OCI-LY3 (cell line): ENCODE results near the gene EIPR1.

Experiments used
- H2AFZ ChIP-seq: fragments of 200-600, 300-600 bp; shearing (Covaris generic); 2 replicates; pipeline ENCODE4 v1.6.0; 2014; ENCODE audit warnings: antibody characterized with exemption, low read depth, low read length
- H3K27ac ChIP-seq: fragments of 200-600, 300-600 bp; sonication (generic); 2 replicates; pipeline ENCODE4 v1.5.1; 2014; ENCODE audit warnings: mild to moderate bottlenecking, low read length, moderate library complexity, mixed read lengths
- H3K27me3 ChIP-seq: fragments of 200-600, 300-600 bp; sonication (generic); 2 replicates; pipeline ENCODE4 v1.6.1; 2014; ENCODE audit warnings: low read depth, low read length, mixed read lengths
- H3K36me3 ChIP-seq: fragments of 200-600, 300-600 bp; sonication (generic); replicated peaks from 2 replicates; pipeline ENCODE3; 2014; ENCODE audit warnings: low read depth, low read length, mixed read lengths
- H3K4me1 ChIP-seq: fragments of 300-600, 200-600 bp; sonication (generic); 2 replicates; pipeline ENCODE4 v1.6.1; 2014; ENCODE audit warnings: low read length, mixed read lengths
- H3K4me2 ChIP-seq: fragments of 200-600, 300-600 bp; sonication (generic); 2 replicates; pipeline ENCODE4 v1.6.1; 2014; ENCODE audit warnings: low read length, mixed read lengths
- H3K4me3 ChIP-seq: fragments of 300-600, 200-600 bp; sonication (generic); 2 replicates; pipeline ENCODE4 v1.5.1; 2014; ENCODE audit warnings: antibody characterized with exemption, mild to moderate bottlenecking, low read length, moderate library complexity
- H3K79me2 ChIP-seq: fragments of 300-600, 200-600 bp; shearing (Covaris generic); 2 replicates; pipeline ENCODE4 v1.6.1; 2014; ENCODE audit warnings: mild to moderate bottlenecking, low read length, mixed read lengths
- H3K9ac ChIP-seq: fragments of 300-600, 200-600 bp; shearing (Covaris generic); 2 replicates; pipeline ENCODE4 v1.6.0; 2014; ENCODE audit warnings: mild to moderate bottlenecking, low read length, moderate library complexity
- H3K9me3 ChIP-seq: fragments of 200-600, 300-600 bp; shearing (Covaris generic); 2 replicates; pipeline ENCODE4 v1.6.1; 2014; ENCODE audit warnings: low read length, mixed read lengths; ENCODE audit not compliant: insufficient read depth
- H4K20me1 ChIP-seq: fragments of 200-600, 300-600 bp; sonication (generic); 2 replicates; pipeline ENCODE4 v1.6.1; 2016; ENCODE audit warnings: low read length, mixed read lengths; ENCODE audit not compliant: insufficient read depth
- CTCF ChIP-seq: fragments of 200-600, 300-600 bp; sonication (generic); IDR thresholded peaks from 2 replicates; pipeline ENCODE4 v1.5.1; 2014; ENCODE audit warnings: antibody characterized with exemption, low read length, low read depth
- EZH2phosphoT487 ChIP-seq: fragments of 200-600 bp; shearing (Covaris generic); IDR thresholded peaks from 2 replicates; pipeline ENCODE4 v1.6.1; 2018; ENCODE audit warnings: antibody characterized with exemption, mixed run types, low read depth

Gene EIPR1

GRCh38 chr2:3317871-3318590 is 59.6 kb downstream of the EIPR1 start:
- Histone ChIP-seq H3K4me1 (no peaks in the 10 kb centered on the region), H3K9me3 (no peaks in the 10 kb centered on the region), H3K27me3 (no peaks in the 10 kb centered on the region), H3K4me3 (no peak overlapping the region), H2AFZ (no peak overlapping the region), H4K20me1 (0 out of 2 replicates have a peak, but pooled peaks cover 5% of the 10 kb centered on the region), H3K4me2 (no peak overlapping the region), H3K9ac (no peak overlapping the region), H3K36me3 (peaks cover 11% of the 10 kb centered on the region), H3K27ac (no peak overlapping the region), H3K79me2 (peaks cover 10% of the 10 kb centered on the region)
- TF ChIP-seq EZH2phosphoT487 = no peak
- no peak for TF ChIP-seq CTCF

- TF ChIP-seq EZH2phosphoT487 (no peak), CTCF (no peak)
- 0 out of 2 replicates have a peak, but pooled peaks cover 5% of the 10 kb centered on the region for H4K20me1 ChIP-seq
- no peaks in the 10 kb centered on the region for H3K9me3 ChIP-seq
- H3K27me3 ChIP-seq = no peaks in the 10 kb centered on the region
- H3K4me1 ChIP-seq = no peaks in the 10 kb centered on the region
- no peak overlapping the region for H3K4me3 ChIP-seq
- H3K27ac ChIP-seq = no peak overlapping the region
- no peak overlapping the region for H3K4me2 ChIP-seq
- no peak overlapping the region for H3K9ac ChIP-seq
- peaks cover 11% of the 10 kb centered on the region for H3K36me3 ChIP-seq
- no peak overlapping the region for H2AFZ ChIP-seq
- H3K79me2 ChIP-seq = peaks cover 10% of the 10 kb centered on the region
These were observed 60.3 kb downstream of the EIPR1 start for GRCh38 chr2:3317277-3317685.

GRCh38 chr2:3316456-3317276 is 61.0 kb downstream of the EIPR1 start:
- peaks cover 11% of the 10 kb centered on the region for H3K36me3 ChIP-seq
- no peaks in the 10 kb centered on the region for H3K9me3 ChIP-seq
- no peak overlapping the region for H2AFZ ChIP-seq
- H3K79me2 ChIP-seq = peaks cover 10% of the 10 kb centered on the region
- no peak overlapping the region for H3K27ac ChIP-seq
- H3K27me3 ChIP-seq = no peaks in the 10 kb centered on the region
- no peak for TF ChIP-seq CTCF
- no peak for TF ChIP-seq EZH2phosphoT487
- H3K4me2 ChIP-seq = no peak overlapping the region
- no peak overlapping the region for H3K9ac ChIP-seq
- H3K4me1 ChIP-seq = no peaks in the 10 kb centered on the region
- no peak overlapping the region for H3K4me3 ChIP-seq
- H4K20me1 ChIP-seq = 0 out of 2 replicates have a peak, but pooled peaks cover 5% of the 10 kb centered on the region

GRCh38 chr2:3314626-3315025 is 63.0 kb downstream of the EIPR1 start:
- peaks cover 11% of the 10 kb centered on the region for H3K36me3 ChIP-seq
- no peaks in the 10 kb centered on the region for H3K4me1 ChIP-seq
- no peak overlapping the region for H2AFZ ChIP-seq
- no peak overlapping the region for H3K9ac ChIP-seq
- no peak overlapping the region for H3K4me2 ChIP-seq
- TF ChIP-seq EZH2phosphoT487 (no peak), CTCF (no peak)
- no peaks in the 10 kb centered on the region for H3K27me3 ChIP-seq
- H3K4me3 ChIP-seq = no peak overlapping the region
- peaks cover 11% of the 10 kb centered on the region for H3K79me2 ChIP-seq
- no peak overlapping the region for H3K27ac ChIP-seq
- H4K20me1 ChIP-seq = 0 out of 2 replicates have a peak, but pooled peaks cover 5% of the 10 kb centered on the region
- no peaks in the 10 kb centered on the region for H3K9me3 ChIP-seq
